T47D (cell line): ENCODE measurements around the gene NFATC4.

Experiments used
- DNase-seq, 2 experiments: peaks; one replicate each; pipeline versions ENCODE4 v3.0.0 to v3.0.0-alpha.2; 2011 to 2012; ENCODE audit warnings: low read depth in 1 of 2, low spot score in 1 of 2
- JUND ChIP-seq: IDR thresholded peaks from 2 replicates; pipeline ENCODE4 v1.6.1; 2012; ENCODE audit warnings: low read depth
- in situ Hi-C: cut with HindIII; loops from 2 replicates; pipeline ENCODE4 v1.10.0; 2016; ENCODE audit warnings: low sequenced_read_pairs, low pct_unique_long_range_greater_than_20kb

The NFATC4 gene

GRCh38 chr14:24388474-24389179 lies 20.6 kb downstream of the NFATC4 start:
- no peak for TF ChIP-seq JUND
- in situ Hi-C loops: no loop called here
- no peak for DNase-seq

GRCh38 chr14:24389226-24389848 lies 21.4 kb downstream of the NFATC4 start:
- no peak for TF ChIP-seq JUND
- in situ Hi-C loops: no loop called here
- DNase-seq: no peak

GRCh38 chr14:24390701-24391468 lies 22.9 kb downstream of the NFATC4 start:
- no peak for DNase-seq
- no peak for TF ChIP-seq JUND
- in situ Hi-C loops: no loop called here

- TF ChIP-seq JUND: no peak
- peak; percentile 27 to 91 for DNase-seq
- in situ Hi-C loops: no loop called here
These were observed 24.5 kb downstream of the NFATC4 start for GRCh38 chr14:24392325-24393091.

- in situ Hi-C loops: no loop called here
- DNase-seq: peak in 1 of 2 experiments; percentile 17
- no peak for TF ChIP-seq JUND
These were observed 26.3 kb downstream of the NFATC4 start for GRCh38 chr14:24394275-24394674.

GRCh38 chr14:24395609-24396582 lies 27.9 kb downstream of the NFATC4 start:
- in situ Hi-C loops: no loop called here
- DNase-seq: peak in 1 of 2 experiments; percentile 62
- TF ChIP-seq JUND: no peak

GRCh38 chr14:24397639-24398292 lies 29.8 kb downstream of the NFATC4 start:
- no peak for TF ChIP-seq JUND
- in situ Hi-C loops: no loop called here
- DNase-seq: no peak

- DNase-seq: no peak
- TF ChIP-seq JUND: no peak
- in situ Hi-C loops: no loop called here
These were observed 30.3 kb downstream of the NFATC4 start for GRCh38 chr14:24398293-24398652.

- in situ Hi-C loops: no loop called here
- no peak for DNase-seq
- no peak for TF ChIP-seq JUND
These were observed 30.9 kb downstream of the NFATC4 start, which contains the start of gene NYNRIN for GRCh38 chr14:24398653-24399446. NYNRIN (plus strand) TSS chr14:24399003; CDS start chr14:24399247, 244 bp downstream.

GRCh38 chr14:24399447-24399822 lies 31.5 kb downstream of the NFATC4 start:
- no peak for TF ChIP-seq JUND
- in situ Hi-C loops: no loop called here

More at GRCh38 chr14:24399447-24399822, 31.5 kb downstream of the NFATC4 start:
- DNase-seq: no peak
